Hippocampal formation (tissue), 2 donors: ENCODE data around the gene TFE3.

ENCODE experiments used
- DNase-seq, 2 donors: peaks; one replicate each; lab custom pipeline; 2025; lab: John Stamatoyannopoulos, UW

TFE3 gene

GRCh38 chrX:49060914-49061313 lies 17.8 kb upstream of the TFE3 start:
- DNase-seq = no peak

- no peak for DNase-seq
Observed at GRCh38 chrX:49059681-49060085, 16.5 kb upstream of the TFE3 start.

- no peak for DNase-seq
Observed at GRCh38 chrX:49059201-49059600, 16.0 kb upstream of the TFE3 start.

- DNase-seq = no peak
Observed at GRCh38 chrX:49058794-49059193, 15.6 kb upstream of the TFE3 start, which contains the start of gene CCDC120. Gene CCDC120 (plus strand): TSS chrX:49058999. CDS start chrX:49062042, 3,043 bp downstream.

- DNase-seq = no peak
Observed at GRCh38 chrX:49054073-49054762, 11.1 kb upstream of the TFE3 start.

- peak in 1 of 2 donors; percentile 5 for DNase-seq
Observed at GRCh38 chrX:49053223-49054072, 10.3 kb upstream of the TFE3 start.

GRCh38 chrX:49043987-49044281 lies 777 bp upstream of the TFE3 start:
- no peak for DNase-seq

- no peak for DNase-seq
Observed at GRCh38 chrX:49042581-49043219, 457 bp downstream of the TFE3 start.

- no peak for DNase-seq
Observed at GRCh38 chrX:49041744-49042580, 1.2 kb downstream of the TFE3 start.

GRCh38 chrX:49040376-49040955 lies 2.7 kb downstream of the TFE3 start:
- DNase-seq = no peak

GRCh38 chrX:49039598-49040375 lies 3.4 kb downstream of the TFE3 start:
- DNase-seq = peak in 1 of 2 donors; percentile 48

- DNase-seq = no peak
Observed at GRCh38 chrX:49037883-49038475, 5.2 kb downstream of the TFE3 start.

GRCh38 chrX:49030283-49030682 lies 12.9 kb downstream of the TFE3 start:
- DNase-seq = no peak

- no peak for DNase-seq
Observed at GRCh38 chrX:49029876-49030275, 13.3 kb downstream of the TFE3 start.

GRCh38 chrX:49019599-49020249 lies 23.4 kb downstream of the TFE3 start:
- DNase-seq = no peak

GRCh38 chrX:49019050-49019449 lies 24.1 kb downstream of the TFE3 start:
- no peak for DNase-seq

- DNase-seq = no peak
Observed at GRCh38 chrX:49003696-49004095, 39.5 kb downstream of the TFE3 start.

- DNase-seq = peak; percentile 71 to 73
Observed at GRCh38 chrX:49002091-49002935, 40.8 kb downstream of the TFE3 start, which contains the start of gene GRIPAP1. Gene GRIPAP1 (minus strand): TSS chrX:49002264. CDS start chrX:49002229, 35 bp downstream.
